ENCODE results near the gene ZNF496.
"Not testable (repeated sequence)": the region's sequence is repeated elsewhere in the genome, so short reads cannot be mapped to it uniquely, and the experiment has no call there.

The ZNF496 gene

DNA sequence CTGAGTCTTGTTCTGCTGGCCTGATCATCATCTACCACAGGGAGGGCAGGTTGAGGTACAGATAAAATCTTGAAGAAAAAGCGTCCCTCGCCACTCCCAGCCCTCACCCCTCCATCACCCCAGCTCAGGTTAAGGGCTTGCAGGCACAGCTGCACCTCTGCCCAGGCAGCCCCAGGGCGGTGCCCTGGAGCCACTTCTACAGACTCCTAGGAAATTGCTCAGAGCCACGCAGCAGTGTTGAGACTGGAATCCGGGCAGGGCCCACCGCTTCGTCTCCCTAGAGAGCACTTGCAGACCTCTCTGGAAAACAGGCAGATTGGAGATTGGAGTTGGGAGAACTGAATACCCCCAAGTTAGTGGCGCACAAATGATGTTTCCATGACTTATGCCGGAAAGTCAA is 40.5 kb downstream of the ZNF496 start:
- no peak for DNase-seq

DNA sequence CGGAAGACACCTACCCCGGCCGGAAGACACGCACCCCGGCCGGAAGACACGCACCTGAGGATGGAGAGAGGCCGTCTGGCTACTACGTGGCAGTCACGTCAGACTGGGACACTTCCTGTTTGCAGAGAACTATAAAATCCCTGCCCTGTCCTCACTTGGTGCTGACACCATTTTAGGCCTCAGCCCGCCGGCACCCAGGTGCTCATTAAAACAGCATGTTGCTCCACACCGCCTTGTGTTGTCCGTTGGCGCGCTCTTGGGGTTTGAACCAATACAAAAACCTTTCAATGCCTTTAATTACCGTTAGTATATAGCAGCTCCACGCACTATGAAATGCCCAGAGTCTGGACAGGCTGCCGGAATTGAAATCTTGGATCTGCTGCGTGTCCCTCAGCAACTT is 41.1 kb downstream of the ZNF496 start:
- DNase-seq: no peak

DNA sequence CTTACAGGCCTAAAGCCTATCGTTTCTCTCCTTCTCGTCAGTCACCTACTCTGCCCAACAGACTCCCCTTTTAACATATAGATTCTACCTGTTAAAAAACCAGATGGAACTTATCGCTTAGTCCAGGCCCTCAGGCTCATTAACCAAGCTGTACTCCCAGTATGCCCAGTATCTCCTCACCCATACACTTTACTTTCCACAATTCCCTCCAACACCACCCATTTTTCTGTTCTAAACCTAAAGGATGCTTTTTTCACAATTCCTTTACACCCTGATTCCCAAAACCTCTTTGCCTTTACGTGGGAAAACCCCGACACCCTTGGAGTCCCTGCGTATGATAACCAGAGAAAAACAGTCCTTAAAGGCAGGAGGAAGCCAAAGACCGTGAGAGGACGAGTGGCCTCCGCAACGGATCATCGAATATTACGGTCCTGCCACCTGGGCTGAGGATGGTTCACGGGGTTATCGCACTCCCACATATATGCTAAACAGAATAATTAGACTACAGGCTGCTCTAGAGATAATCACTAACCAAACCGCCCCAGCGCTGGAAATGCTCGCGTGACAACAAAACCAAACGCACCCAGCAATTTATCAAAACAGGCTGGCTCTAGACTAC is 42.3 kb downstream of the ZNF496 start:
- DNase-seq: not testable (repeated sequence)

DNA sequence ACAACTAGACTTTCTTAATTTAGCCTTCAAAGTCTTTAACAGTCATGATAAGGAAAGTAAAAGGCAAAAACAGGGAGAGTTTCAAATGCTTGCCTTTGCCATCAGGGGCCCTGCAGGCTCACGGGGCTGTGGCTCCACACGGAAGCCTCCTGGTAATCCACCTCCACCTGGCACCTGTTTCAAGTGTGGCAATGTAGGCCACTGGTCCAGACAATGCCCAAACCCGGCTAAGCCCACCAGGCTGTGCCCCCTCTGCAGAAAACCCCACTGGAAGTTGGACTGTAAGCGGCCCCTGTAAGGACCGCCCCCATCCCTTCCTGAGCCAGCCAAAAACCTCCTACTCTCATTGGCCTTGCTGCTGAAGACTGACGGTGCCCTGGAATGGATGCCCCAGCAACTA is 43.3 kb downstream of the ZNF496 start:
- DNase-seq: no peak

DNA sequence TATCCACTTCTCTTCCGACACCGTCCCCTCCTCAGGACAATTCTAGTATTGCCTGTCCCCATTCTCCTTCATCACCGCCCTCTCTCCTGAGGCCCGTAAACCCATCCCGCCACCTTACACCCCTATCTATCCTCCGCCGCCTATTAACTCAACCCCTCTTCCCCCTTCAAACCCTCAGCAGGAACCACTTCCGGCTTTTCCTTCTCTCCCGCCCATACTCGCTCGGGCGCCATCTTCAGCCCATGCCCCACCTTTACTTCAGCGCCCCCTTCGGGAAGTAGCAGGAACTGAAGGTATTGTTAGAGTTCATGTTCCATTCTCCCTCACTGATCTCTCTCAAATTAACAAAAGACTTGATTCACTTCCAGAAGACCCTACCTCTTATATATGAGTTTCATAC is 44.2 kb downstream of the ZNF496 start:
- no peak for DNase-seq

- DNase-seq: no peak
Measured at GRCh38 chr1:247286134-247286670, 45.5 kb downstream of the ZNF496 start.

- DNase-seq: no peak
Measured at GRCh38 chr1:247281001-247281574, 50.6 kb downstream of the ZNF496 start.

DNA sequence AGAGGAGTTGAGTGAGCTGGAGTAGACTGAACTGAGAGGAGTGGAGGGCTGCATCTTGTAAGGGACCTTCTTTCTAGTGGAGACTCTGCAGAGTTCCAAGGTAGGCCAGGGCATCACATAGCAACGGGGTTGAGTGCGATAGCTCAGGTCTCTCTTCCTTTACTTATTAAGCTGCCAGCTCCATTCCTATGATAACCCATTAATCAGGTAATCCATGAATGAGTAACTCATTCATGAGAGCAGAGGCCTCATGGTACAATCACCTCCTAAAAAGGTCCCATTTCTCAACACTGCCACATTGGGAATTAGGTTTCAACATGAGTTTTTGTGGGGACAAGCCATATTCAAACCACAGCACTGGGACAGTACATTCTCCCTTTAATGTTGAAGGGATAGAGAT is 54.5 kb downstream of the ZNF496 start:
- no peak for DNase-seq

DNA sequence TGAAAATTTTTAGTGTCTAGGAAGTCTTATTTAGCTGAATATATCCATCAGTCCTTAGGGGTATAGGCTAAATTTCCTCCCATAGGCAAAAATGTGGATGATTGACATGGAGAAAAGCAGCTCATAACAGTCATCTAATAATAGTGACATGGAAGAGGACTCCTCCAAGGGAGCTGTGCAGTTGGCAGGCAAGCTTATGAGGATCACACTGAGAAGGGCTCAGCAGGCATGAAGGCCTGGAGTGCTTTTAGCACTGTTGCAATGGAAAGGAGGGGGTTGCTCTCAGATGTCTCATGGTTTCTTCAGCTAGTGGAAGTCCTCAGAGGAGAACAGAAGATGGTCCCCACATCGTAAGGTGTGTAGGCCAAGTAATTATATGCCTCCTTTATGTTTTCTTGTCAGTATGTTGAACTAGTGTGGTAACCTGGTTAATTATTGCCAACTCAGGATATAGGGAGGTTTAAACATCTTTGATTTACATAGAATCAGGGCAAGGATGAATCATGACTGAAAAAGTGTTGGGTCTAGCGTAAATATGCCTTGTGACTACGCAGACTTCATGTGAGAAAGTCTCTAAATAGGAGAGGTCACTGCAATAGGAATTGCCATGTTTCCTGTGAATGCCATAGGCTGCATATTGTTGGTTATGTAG is 56.9 kb downstream of the ZNF496 start:
- no peak for DNase-seq

GRCh38 chr1:247273013-247273412 is 58.7 kb downstream of the ZNF496 start:
- no peak for DNase-seq

DNA sequence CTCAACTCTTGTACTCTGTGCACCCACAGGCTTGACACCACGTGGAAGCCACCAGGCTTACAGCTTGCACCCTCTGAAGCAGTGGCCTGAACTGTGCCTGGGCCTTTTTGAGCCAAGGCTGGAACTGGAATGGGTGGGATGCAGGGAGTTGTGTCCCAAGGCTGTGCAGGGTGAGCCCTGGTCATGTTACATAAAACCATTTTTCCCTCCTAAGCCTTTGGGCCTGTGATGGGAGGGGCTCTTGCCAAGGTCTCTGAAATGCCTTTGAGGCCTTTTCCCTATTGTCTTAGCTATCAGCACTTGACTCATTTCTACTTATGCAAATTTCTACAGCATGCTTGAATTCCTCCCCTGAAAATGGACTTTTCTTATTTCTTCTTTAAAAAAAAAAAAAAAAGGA is 61.7 kb downstream of the ZNF496 start:
- DNase-seq: no peak

DNA sequence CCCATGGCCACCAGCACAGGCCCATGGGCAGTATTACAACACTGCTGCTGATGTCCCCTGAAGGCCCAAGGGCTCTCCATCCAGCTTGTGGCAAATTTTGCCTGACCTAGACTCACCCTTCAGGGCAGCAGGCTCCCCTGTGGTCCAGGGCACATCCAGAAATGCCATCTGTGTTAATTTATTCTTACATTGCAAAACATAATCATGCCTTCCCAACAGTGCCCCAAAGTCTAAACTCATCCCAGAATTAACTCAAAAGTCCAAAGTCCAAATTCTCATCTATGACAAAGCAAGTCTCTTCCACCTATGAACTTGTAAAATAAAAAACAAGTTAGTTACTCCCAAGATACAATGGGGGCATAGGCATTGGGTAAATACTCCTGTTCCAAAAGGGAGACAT is 62.5 kb downstream of the ZNF496 start:
- DNase-seq: no peak

GRCh38 chr1:247268390-247269045 is 63.1 kb downstream of the ZNF496 start:
- DNase-seq: no peak

- DNase-seq: no peak
Measured at GRCh38 chr1:247266053-247266452, 65.6 kb downstream of the ZNF496 start.

DNA sequence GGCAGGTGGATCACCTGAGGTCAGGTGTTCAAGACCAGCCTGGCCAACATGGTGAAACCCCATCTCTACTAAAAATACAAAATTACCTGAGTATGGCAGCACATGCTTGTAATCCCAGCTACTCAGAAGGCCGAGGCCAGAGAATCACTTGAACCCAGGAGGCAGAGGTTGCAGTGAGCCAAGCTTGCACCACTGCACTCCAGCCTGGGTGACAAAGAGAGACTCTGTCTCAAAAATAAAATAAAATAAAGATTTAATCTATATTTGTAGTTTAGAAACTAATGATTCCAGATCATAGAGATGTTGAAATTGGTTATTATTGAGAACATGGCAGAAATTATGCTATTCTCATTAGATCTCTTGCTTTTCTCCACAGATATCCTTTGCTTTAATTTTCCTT is 75.9 kb downstream of the ZNF496 start, which contains the start of gene VN1R5:
VN1R5 (plus strand) TSS at position 301 of the 400 bp plus-strand sequence.
- not testable (repeated sequence) for DNase-seq

- no peak for DNase-seq
Measured at GRCh38 chr1:247247568-247247967, 84.1 kb downstream of the ZNF496 start.

Measured in NCI-H2029 treated with DMSO at 0.1 percent for 48 hours (cell line).